ENCODE measurements around the gene ETFA.
A peak's percentile ranks its signal among the peaks of the same experiment; 100 is the strongest.

The ETFA gene

GRCh38 chr15:76337696-76338485, 26.6 kb upstream of the ETFA start (continued):
- TF ChIP-seq ZXDB (tag by site-specific recombination; IDR thresholded peaks at IDR 0.05) (peak; percentile 67), ZNF785 (tag by site-specific recombination; IDR thresholded peaks at IDR 0.05) (0 out of 2 replicates have a peak, but pooled peaks have one; percentile 2), ZNF707 (tag by site-specific recombination; IDR thresholded peaks at IDR 0.05) (no peak), ZNF335 (tag by site-specific recombination; conservative IDR thresholded peaks at IDR 0.05) (peak; percentile 62; the same call in 1 of the 2 replicates), IKZF3 (tag by site-specific recombination; IDR thresholded peaks at IDR 0.05) (no peak), EGR2 (tag by site-specific recombination; IDR thresholded peaks at IDR 0.05; ENCODE audit: low read depth) (0 out of 2 replicates have a peak, but pooled peaks have one; percentile 4), HOXC10 (CRISPR knock-in tag; IDR thresholded peaks at IDR 0.05) (0 out of 2 replicates have a peak, but pooled peaks have one; percentile 74), ZFP37 (tag by site-specific recombination; IDR thresholded peaks at IDR 0.05) (0 out of 2 replicates have a peak, but pooled peaks have one; percentile 30), ZSCAN4 (tag by site-specific recombination; IDR thresholded peaks at IDR 0.05) (no peak), ZNF76 (tag by site-specific recombination; IDR thresholded peaks at IDR 0.05; ENCODE audit: borderline replicate concordance, low read depth) (peak; percentile 30; the same call in 1 of the 2 replicates)

GRCh38 chr15:76337059-76337695, 25.9 kb upstream of the ETFA start:
- Histone ChIP-seq H3K4me3 (ENCODE audit: low read depth, low read length) (peak overlapping the region; percentile 78), H3K4me1 (ENCODE audit: control insufficient read depth, insufficient read depth, low read length) (peaks cover 3% of the 10 kb centered on the region; the same call in 1 of the 2 replicates), H3K27ac (ENCODE audit: extremely low read depth, low read depth, low read length) (peak overlapping the region; percentile 96), H3K9me3 (ENCODE audit: control insufficient read depth, insufficient read depth, low read depth, low read length) (no peaks in the 10 kb centered on the region), H3K36me3 (ENCODE audit: control insufficient read depth in 2 of 2, insufficient read depth in 1 of 2, low read length in 2 of 2) (peaks cover 0 to 31% of the 10 kb centered on the region in 2 experiments; a peak in 1 of 3 replicates)
- CTCF ChIA-PET: interaction anchor here (0.6 kb wide), 1 partner anchor 147 kb away, joined by 3 read pairs; no protein-coding TSS in a partner anchor
- peak; percentile 64; the same call in 1 of the 2 replicates for TF ChIP-seq INSM2 (tag by site-specific recombination; IDR thresholded peaks at IDR 0.05)
- TF ChIP-seq ZBTB11 (tag by site-specific recombination; conservative IDR thresholded peaks at IDR 0.05; ENCODE audit: low read depth): 0 out of 2 replicates have a peak, but pooled peaks have one; percentile 15
- TF ChIP-seq PRDM6 (tag by site-specific recombination; IDR thresholded peaks at IDR 0.05): peak; percentile 35; the same call in 1 of the 2 replicates
- no peak for TF ChIP-seq ZNF2 (tag by site-specific recombination; IDR thresholded peaks at IDR 0.05)
- peak; percentile 95 for TF ChIP-seq ZNF335 (tag by site-specific recombination; conservative IDR thresholded peaks at IDR 0.05)
- TF ChIP-seq OVOL3 (tag by site-specific recombination; IDR thresholded peaks at IDR 0.05): peak; percentile 50; the same call in 1 of the 2 replicates
- no peak for TF ChIP-seq ATF2 (tag by site-specific recombination; IDR thresholded peaks at IDR 0.05; ENCODE audit: low read depth)
- no peak for TF ChIP-seq ZSCAN23 (tag by site-specific recombination; IDR thresholded peaks at IDR 0.05)
- peak; percentile 45; the same call in 1 of the 2 replicates for TF ChIP-seq ZFHX2 (tag by site-specific recombination; conservative IDR thresholded peaks at IDR 0.05)
- peak; percentile 92 for TF ChIP-seq ZBTB17 (tag by site-specific recombination; IDR thresholded peaks at IDR 0.05)
- no peak for TF ChIP-seq AEBP2 (tag by site-specific recombination; IDR thresholded peaks at IDR 0.05; ENCODE audit: borderline replicate concordance)
- peak; percentile 92 for TF ChIP-seq ZNF600 (tag by site-specific recombination; IDR thresholded peaks at IDR 0.05)
- TF ChIP-seq ZNF37A (tag by site-specific recombination; IDR thresholded peaks at IDR 0.05): no peak
- TF ChIP-seq ZNF221 (tag by site-specific recombination; IDR thresholded peaks at IDR 0.05; ENCODE audit: borderline replicate concordance): no peak
- POLR2A ChIA-PET: interaction anchor here (0.5 to 4.3 kb wide), 28 partner anchors 10 to 830 kb away, joined by 3 to 134 read pairs (median 8); partner anchors contain the start of genes ETFA and RCN2

Data from HEK293 (cell line).